Thyroid gland (tissue), 4 donors: ENCODE results near the gene CHMP4A.

Experiments used
- CTCF ChIP-seq, 6 experiments: fragments of 200-600 bp in 3 of 6; fragments of 450-650 bp in 3 of 6; sonication (generic) in 3 of 6; IDR thresholded peaks; one replicate each; pipeline ENCODE4 v1.5.1; 2016 to 2019; ENCODE audit warnings: antibody characterized with exemption in 6 of 6, mild to moderate bottlenecking in 2 of 6, inconsistent platforms in 1 of 6, moderate library complexity in 1 of 6
- POLR2A ChIP-seq, 2 donors: fragments of 450-650 bp; IDR thresholded peaks; one replicate each; pipeline ENCODE4 v1.6.1; 2017; ENCODE audit warnings: antibody characterized with exemption in 2 of 2, mild to moderate bottlenecking in 2 of 2, moderate library complexity in 1 of 2

GRCh38 chr14:24219521-24219920, 6.2 kb upstream of the CHMP4A start:
- TF ChIP-seq CTCF (IDR thresholded peaks at IDR 0.05) = no peak
- no peak for TF ChIP-seq POLR2A (IDR thresholded peaks at IDR 0.05)
